ENCODE data around the gene RAB40C. TPM values are rescaled to one million over a fixed set of nuclear protein-coding genes. Genes with fewer than 3 reads are reported as not detected.
A peak's percentile ranks its signal among the peaks of the same experiment; 100 is the strongest.

Gene RAB40C
- total RNA-seq, 1 donor from 2014 or later = 24.2 TPM

GRCh38 chr16:670485-671352 is 80.9 kb downstream of the RAB40C start:
- no peak for DNase-seq

DNA sequence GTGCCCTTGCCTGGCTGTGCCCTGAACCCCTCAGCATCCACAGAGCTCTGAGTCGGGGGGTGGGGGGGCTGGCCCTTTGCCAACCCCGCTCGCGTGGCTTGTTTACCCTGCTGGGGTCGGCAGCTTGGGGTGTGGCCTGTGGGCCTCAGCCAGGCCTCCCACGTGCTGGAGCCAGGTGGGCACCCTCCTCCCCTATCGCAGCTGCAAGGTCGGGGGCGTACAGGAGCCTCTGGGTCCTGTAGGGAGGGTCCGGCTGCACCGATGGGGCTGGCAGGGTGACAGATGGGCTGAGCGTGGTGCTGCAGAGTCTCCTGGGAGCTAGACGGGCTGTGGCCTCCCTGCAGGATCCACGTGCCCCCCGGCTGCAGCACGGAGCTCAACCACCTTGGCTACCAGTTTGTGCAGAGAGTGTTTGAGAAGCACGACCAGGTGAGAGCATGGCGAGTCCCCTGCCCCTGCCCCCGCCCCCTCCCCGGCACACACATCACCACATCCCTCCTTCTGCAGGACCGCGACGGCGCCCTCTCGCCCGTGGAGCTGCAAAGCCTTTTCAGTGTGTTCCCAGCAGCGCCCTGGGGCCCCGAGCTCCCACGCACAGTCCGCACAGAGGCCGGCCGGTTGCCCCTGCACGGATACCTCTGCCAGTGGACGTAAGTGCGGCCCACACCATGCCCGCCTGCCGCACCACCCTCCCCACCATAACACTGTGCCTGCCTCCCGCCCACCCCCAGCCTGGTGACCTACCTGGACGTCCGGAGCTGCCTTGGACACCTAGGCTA is 81.7 kb downstream of the RAB40C start:
- no peak for DNase-seq

DNA sequence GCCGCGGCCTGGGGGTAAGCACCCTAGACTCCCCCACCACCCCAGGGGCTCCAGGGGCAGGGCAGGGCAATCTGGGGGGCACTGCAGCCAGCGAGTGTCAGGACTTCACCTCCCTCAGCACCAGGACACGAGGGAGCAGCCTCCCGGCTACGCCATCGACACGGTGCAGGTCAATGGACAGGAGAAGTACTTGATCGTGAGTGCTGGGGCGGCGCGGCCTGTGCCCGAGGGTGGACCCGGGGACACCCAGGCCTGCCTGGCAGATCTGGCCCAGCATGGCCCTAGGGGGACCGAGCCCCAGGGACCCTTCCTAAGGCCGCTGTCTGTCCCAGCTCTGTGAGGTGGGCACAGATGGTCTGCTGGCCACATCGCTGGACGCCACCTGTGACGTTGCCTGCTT is 82.5 kb downstream of the RAB40C start:
- no peak for DNase-seq

DNA sequence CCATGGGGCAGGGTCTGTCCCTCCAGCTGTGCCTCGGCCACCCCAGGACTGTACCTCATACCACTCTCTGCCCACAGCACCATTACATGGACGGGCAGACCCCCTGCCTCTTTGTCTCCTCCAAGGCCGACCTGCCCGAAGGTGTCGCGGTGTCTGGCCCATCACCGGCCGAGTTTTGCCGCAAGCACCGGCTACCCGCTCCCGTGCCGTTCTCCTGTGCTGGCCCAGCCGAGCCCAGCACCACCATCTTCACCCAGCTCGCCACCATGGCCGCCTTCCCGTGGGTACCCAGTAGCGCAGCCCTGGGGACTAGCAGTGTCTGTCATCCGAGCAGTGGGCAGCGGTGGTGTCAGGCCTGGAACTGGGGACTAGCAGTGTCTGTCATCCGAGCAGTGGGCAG is 83.0 kb downstream of the RAB40C start:
- DNase-seq = no peak

- DNase-seq = no peak
These were observed 83.6 kb downstream of the RAB40C start for GRCh38 chr16:673399-673991.

DNA sequence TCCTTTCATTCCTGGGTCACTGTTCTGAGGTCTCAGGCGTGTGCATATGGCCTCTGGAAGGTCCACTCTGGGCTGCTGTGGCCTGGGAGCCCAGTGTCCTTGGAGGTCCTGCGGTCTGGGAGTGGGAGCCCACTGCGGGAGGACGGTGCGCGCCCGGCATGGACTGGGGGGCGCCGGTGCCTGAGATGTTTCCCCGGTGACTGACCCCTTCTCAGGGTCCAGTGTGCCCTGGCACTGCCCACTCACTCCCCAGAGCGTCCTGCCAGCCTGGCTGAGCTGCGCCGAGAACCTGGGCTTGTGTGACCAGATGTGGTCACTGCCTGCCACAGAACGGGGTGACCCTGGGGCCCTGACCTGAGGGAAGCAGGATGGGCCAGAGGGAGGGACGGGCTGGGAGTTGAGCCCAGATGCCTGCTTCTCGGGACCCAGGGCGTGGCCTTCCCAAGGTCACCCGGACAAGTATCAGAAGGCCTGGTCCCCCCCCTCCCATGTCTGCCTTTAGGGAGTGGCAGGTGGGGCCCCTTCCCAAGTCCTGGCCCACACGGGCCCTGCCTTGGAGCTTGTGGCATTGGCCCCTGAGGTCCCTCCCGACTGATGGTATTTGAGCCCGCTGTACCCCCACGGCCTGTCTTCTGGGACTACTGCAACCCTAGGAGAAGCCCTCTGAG is 84.5 kb downstream of the RAB40C start:
- DNase-seq = no peak

DNA sequence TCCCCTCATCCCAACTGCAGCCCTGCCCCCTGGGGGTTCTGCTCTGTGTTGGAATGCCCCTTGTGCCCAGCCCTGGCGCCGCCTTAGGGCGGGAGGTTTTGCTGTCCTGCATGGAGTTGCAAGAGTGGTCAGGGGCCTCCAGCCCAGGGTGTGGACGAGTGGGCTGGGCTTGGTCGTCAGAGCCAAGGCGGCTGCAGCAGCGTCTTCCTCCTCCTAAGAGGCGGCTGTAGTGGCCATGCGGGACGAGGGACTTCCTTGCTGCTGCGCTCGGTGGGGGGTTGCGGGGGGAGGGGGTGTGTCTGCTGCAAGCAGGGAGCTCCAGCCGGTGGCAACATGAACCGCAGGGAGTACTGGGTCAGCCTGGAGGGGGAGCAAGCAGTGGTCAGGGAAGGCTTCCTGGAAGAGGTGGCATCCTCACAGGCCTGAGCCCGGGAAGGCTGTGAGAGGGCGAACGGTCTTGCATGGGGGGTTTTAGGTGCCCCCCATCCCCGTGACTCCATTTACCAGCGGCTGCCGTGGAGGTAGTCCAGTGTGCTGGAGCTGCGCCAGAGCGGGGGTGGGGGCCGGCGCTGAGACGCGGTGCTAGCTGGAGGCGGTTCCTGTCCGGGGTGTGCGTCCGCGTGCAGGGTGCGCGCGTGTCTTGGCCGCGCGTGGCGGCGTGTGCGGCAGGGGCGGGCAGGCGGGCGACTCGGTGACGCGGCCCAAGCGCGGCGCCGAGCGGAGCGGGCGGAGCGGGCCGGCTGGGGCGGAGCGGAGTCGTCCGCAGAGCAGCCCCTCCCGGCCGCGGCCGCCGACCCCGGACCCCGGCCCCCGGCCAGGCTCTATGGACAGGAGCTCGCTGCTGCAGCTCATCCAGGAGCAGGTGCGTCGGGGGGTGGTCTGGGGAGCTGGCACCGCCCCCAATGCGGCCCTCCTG is 85.4 kb downstream of the RAB40C start, which contains the start of gene RHBDL1:
TSS of gene RHBDL1 (plus strand) at position 704 of the 916 bp plus-strand sequence. CDS start at position 824, 120 bp downstream.
- peak; percentile 50 for DNase-seq

DNA sequence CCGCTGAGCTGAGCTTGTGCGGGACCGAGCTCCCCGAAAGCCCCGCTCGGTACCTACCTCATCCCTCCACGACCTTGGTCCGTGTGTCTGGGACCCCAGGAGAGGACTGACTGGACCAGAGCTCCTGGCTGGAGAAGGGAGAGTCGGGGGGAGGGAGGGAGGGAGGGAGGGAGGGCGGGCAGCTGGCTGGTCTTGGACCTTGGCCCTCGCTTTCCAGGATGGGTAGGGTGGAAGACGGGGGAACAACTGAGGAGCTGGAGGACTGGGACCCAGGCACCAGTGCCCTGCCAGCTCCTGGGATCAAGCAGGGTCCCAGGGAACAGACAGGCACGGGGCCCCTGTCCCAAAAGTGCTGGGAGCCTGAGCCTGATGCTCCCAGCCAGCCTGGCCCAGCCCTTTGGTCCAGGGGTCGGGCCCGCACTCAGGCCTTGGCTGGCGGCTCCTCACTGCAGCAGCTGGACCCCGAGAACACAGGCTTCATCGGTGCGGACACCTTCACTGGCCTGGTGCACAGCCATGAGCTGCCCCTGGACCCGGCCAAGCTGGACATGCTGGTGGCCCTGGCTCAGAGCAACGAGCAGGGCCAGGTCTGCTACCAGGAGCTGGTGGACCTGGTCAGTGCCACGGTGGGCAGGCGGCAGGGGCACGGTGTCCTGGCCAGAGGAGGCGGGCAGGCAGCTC is 86.2 kb downstream of the RAB40C start:
- no peak for DNase-seq

DNA sequence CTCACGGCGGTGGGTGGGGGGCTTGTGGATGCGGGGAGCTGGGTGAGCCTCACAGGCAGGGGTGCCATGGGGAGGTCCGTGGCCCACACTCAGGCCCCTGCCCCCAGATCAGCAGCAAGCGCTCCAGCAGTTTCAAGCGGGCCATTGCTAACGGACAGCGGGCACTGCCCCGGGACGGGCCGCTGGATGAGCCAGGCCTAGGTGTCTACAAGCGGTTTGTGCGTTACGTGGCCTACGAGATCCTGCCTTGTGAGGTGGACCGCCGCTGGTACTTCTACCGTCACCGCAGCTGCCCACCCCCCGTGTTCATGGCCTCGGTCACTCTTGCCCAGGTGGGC is 86.7 kb downstream of the RAB40C start:
- no peak for DNase-seq

- DNase-seq = no peak
These were observed 87.0 kb downstream of the RAB40C start for GRCh38 chr16:676913-677312.

DNA sequence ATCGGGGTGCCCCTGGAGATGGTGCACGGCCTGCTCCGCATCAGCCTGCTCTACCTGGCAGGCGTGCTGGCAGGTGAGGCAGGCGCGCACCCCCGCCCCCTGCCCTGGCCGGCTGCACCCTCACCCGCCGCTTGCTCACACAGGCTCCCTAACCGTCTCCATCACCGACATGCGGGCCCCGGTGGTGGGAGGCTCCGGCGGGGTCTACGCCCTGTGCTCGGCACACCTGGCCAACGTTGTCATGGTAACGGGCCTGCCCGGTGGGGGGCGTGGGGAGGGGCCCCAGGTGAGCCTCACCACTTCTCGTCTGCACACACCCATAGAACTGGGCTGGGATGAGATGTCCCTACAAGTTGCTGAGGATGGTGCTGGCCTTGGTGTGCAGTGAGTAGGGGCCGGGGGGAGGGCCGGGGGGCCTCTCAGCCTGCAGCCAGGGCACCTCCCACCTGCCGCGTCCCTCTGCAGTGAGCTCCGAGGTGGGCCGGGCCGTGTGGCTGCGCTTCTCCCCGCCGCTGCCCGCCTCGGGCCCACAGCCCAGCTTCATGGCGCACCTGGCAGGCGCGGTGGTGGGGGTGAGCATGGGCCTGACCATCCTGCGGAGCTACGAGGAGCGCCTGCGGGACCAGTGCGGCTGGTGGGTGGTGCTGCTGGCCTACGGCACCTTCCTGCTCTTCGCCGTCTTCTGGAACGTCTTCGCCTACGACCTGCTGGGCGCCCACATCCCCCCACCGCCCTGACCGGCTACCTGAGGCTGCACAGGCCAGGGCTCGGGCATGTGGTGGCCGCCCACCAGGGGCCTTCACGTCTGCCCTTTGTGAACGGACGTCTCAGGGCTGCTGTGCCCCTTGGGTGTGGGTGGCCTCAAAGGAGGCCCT is 87.7 kb downstream of the RAB40C start:
- DNase-seq = no peak

DNA sequence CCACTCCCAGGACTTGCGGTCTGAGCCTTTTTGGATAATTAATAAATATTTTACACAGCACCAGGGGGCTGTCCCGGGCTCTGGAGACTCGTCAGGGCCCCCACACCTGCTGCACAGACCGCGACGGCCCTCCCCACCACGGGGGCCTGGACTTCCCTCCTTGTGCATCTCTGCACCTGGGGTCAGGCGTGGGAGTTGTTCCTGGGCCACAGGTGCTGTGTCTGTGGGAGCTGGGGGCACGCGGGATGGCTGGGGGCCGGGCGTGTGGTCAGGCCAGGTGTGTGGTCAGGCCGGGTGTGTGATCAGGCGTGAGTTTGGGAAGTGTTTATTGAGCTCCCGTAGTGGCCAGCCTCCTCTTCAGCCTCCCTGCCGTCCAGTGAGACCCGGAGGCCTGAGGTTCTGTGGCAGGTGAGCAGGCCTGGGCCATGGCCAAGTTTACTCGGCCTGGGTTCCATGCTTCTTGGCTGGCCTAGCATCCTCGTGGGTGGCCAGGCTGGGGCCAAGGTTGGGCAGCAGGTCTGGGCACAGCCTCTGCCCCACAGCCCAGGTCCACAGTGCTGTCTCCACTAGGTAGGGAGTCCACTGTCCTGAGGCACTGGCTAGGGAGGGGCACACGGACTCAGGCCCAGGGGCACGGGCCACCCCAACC is 88.5 kb downstream of the RAB40C start:
- no peak for DNase-seq

Small RNA genes within 50 kb of the gene (small RNA-seq; reads per million reads assigned to genes)
- 0.41 reads per million, percentile 37 among the genes with 10 or more reads in this experiment for gene MIR3176
- not detected for gene Z98883.1

Other genes with a start within 250 kb of the RAB40C start
- 18.7 TPM for gene AXIN1, start 237.3 kb upstream of the RAB40C start, total RNA-seq
- gene MRPL28, start 219.5 kb upstream of the RAB40C start, total RNA-seq = 28.1 TPM
- 14.3 TPM for gene PGAP6, start 208.1 kb upstream of the RAB40C start, total RNA-seq
- 15.4 TPM for gene NME4, start 192.9 kb upstream of the RAB40C start, total RNA-seq
- 7.6 TPM for gene DECR2, start 188.2 kb upstream of the RAB40C start, total RNA-seq
- gene RAB11FIP3, start 164.4 kb upstream of the RAB40C start, total RNA-seq = 25.6 TPM
- gene CAPN15, start 62.4 kb upstream of the RAB40C start, total RNA-seq = 10.3 TPM
- not detected for gene PRR35, start 29.7 kb upstream of the RAB40C start, total RNA-seq
- 0.31 TPM for gene NHLRC4, start 23.1 kb upstream of the RAB40C start, total RNA-seq
- 18.1 TPM for gene PIGQ, start 20.1 kb upstream of the RAB40C start, total RNA-seq
- 0.47 TPM for gene WFIKKN1, start 40.9 kb downstream of the RAB40C start, total RNA-seq
- gene METTL26, start 46.2 kb downstream of the RAB40C start, total RNA-seq = 25.3 TPM
- 8.9 TPM for gene MCRIP2, start 51.8 kb downstream of the RAB40C start, total RNA-seq
- gene WDR90, start 59.3 kb downstream of the RAB40C start, total RNA-seq = 7.2 TPM
- gene RHOT2, start 78.1 kb downstream of the RAB40C start, total RNA-seq = 20.9 TPM
- gene RHBDL1, start 85.6 kb downstream of the RAB40C start, total RNA-seq = 1.4 TPM
- 49.9 TPM for gene STUB1, start 90.3 kb downstream of the RAB40C start, total RNA-seq
- 14.3 TPM for gene JMJD8, start 94.3 kb downstream of the RAB40C start, total RNA-seq
- 3.0 TPM for gene WDR24, start 100.3 kb downstream of the RAB40C start, total RNA-seq
- gene FBXL16, start 115.7 kb downstream of the RAB40C start, total RNA-seq = 3.7 TPM
- gene METRN, start 125.1 kb downstream of the RAB40C start, total RNA-seq = 16.7 TPM
- 11.5 TPM for gene ANTKMT, start 131.1 kb downstream of the RAB40C start, total RNA-seq
- gene CCDC78, start 136.4 kb downstream of the RAB40C start, total RNA-seq = 4.2 TPM
- gene HAGHL, start 137.0 kb downstream of the RAB40C start, total RNA-seq = 7.0 TPM
- 48.8 TPM for gene CIAO3, start 150.9 kb downstream of the RAB40C start, total RNA-seq
- gene MSLN, start 170.7 kb downstream of the RAB40C start, total RNA-seq = not detected
- gene RPUSD1, start 198.3 kb downstream of the RAB40C start, total RNA-seq = 11.2 TPM
- gene CHTF18, start 198.6 kb downstream of the RAB40C start, total RNA-seq = 8.9 TPM
- not detected for gene GNG13, start 210.7 kb downstream of the RAB40C start, total RNA-seq

Measured in occipital lobe (tissue), 3 donors.